Stomach (tissue), 4 donors: ENCODE results near the gene KNG1.

ENCODE experiments used
- CTCF ChIP-seq, 7 experiments: fragments of 450-650 bp in 4 of 7; fragments of 200-600 bp in 3 of 7; sonication (generic) in 3 of 7; IDR thresholded peaks; one replicate each; pipeline ENCODE4 v1.5.1; 2016 to 2019; ENCODE audit warnings: antibody characterized with exemption in 7 of 7, control low read depth in 2 of 7, mild to moderate bottlenecking in 1 of 7
- EP300 ChIP-seq: sonication (generic); formaldehyde crosslinking; IDR thresholded peaks from one replicate; pipeline ENCODE4 v1.6.1; 2017; ENCODE audit warnings: antibody characterized with exemption
- POLR2A ChIP-seq, 4 donors: fragments of 450-650 bp; IDR thresholded peaks; one replicate each; pipeline ENCODE4 v1.6.1; 2016; ENCODE audit warnings: antibody characterized with exemption in 4 of 4, control low read depth in 2 of 4, mild to moderate bottlenecking in 1 of 4, moderate library complexity in 1 of 4
- POLR2AphosphoS5 ChIP-seq, 3 donors: sonication (generic); formaldehyde crosslinking; IDR thresholded peaks; one replicate each; pipeline ENCODE4 v1.6.1; 2016; ENCODE audit warnings: antibody characterized with exemption in 3 of 3

GRCh38 chr3:186772281-186772694, 55.1 kb downstream of the KNG1 start:
- TF ChIP-seq POLR2A (IDR thresholded peaks at IDR 0.05): no peak
- TF ChIP-seq CTCF (IDR thresholded peaks at IDR 0.05): no peak
- no peak for TF ChIP-seq EP300
- no peak for TF ChIP-seq POLR2AphosphoS5 (IDR thresholded peaks at IDR 0.05)
